ENCODE measurements around the gene SLC10A7.
A peak's percentile ranks its signal among the peaks of the same experiment; 100 is the strongest.

The SLC10A7 gene, protein sequence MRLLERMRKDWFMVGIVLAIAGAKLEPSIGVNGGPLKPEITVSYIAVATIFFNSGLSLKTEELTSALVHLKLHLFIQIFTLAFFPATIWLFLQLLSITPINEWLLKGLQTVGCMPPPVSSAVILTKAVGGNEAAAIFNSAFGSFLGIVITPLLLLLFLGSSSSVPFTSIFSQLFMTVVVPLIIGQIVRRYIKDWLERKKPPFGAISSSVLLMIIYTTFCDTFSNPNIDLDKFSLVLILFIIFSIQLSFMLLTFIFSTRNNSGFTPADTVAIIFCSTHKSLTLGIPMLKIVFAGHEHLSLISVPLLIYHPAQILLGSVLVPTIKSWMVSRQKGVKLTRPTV

DNA sequence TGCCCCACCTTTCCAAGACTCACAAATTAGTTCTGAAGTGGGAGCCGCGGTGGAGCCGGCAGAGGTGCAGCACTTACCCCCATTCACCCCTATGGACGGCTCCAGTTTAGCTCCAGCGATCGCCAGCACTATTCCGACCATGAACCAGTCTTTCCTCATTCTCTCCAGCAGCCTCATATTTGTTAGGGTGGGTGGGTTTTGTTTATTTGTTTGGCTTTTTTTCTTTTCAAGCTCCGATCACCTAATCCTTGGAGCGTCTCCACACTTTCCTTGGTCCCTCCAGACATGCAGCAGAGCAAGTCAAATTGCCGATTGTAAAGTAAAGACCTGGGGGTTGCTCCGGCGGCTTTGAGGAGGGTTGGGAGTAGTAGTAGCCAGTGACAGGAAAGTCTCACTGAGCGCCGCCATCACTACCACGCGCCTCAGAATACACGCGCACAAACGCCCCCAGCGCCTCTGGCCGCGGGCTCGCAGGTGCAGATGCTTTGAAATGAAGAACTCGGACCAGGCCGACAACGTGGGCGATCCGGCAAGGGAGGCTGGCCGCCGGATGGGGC, at the start of gene SLC10A7:
Gene SLC10A7, minus strand, starts transcription at position 400 of the 557 bp plus-strand sequence. Its CDS starts 223 bp downstream, at position 177.
- peak; percentile 43 for DNase-seq

DNA sequence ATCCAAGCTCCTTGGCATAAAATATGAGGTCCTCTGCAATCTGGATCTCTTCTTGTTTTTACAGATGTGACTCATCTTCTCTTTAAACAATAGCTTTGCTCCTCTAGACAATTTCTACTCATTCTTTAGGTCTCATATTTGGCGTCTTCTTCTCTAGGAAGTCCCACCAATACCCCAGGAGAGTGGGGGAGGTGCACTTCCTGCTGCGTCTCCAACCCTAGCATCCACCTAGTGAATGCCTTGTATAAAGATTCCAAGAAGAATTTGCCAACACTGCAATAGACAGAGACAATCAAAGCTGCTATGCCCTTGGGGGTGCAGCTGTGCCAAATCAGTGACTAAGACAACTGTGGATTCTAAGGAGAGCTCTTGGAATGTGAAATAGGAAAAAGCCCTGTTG, 45.7 kb upstream of the SLC10A7 start:
- DNase-seq = no peak

DNA sequence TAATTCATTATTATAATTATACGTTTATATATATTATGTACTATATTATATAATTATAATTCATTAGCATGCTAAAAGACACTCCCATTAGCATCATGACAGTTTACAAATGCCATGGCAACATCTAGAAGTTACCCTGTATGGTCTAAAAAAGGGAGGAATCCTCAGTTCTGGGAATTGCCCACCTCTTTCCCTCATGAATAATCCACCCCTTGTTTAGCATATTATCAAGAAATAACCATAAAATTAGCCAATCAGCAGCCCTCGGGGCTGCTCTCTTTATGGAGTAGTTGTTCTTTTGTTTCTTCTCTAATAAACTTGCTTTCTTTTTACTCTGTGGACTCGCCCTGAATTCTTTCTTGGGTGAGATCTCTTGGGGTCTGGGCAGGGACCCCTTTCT, 42.8 kb upstream of the SLC10A7 start:
- DNase-seq = no peak

DNA sequence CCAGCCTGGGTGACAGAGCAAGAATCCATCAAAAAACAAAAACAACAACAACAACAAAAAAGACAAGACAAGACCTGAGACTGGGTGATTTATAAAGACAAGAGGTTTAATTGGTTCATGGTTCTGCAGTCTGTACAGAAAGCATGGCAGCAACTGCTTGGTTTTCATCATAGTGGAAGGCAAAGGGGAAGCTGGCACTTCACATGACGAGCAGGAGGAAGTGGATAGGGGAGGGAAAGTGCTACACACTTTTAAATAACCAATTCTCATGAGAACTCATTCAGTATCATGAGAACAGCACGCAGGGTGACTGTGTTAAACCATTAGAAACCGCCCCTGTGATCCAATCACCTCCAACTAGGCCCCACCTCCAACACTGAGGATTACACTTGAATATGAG, 28.4 kb upstream of the SLC10A7 start:
- no peak for DNase-seq

DNA sequence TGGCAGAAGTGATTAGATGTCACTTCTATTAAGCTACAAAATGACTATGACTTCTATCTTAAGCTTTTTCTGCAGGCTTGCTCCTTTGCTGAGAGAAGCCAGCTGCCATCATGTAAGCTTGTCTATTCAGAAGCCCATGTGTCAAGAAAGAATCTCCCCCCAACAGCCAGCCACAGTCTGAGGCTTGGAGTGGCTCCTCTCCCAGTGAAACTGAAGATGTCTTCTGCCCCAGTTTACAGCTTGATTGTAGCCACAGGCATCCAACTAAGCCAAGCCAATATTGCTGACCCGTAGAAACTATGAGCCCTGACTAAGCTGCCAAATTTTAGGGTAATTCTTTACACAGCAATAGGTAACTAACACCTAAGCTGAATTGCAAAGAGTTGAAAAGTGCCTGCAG, 26.7 kb upstream of the SLC10A7 start:
- DNase-seq = no peak

DNA sequence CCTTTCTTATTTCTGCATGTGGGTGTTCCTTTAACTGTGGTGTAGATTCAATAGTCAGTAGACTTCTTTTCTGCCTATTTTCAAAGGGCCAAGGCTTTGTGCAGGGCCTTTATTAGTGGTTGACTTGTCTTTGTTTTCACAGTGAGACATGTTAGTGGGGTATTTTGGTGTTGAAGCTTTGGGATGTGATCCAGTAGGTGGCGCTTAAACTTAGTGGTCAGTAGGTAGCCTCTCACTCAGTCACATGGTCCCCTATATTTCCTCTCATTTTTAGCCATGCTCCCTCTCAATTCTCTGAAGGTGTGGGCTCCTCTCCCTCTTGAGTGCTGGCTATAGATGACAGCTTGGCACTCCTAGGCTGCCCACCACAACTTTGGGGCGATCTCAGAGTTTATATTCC, 23.4 kb upstream of the SLC10A7 start:
- peak; percentile 9 for DNase-seq

DNA sequence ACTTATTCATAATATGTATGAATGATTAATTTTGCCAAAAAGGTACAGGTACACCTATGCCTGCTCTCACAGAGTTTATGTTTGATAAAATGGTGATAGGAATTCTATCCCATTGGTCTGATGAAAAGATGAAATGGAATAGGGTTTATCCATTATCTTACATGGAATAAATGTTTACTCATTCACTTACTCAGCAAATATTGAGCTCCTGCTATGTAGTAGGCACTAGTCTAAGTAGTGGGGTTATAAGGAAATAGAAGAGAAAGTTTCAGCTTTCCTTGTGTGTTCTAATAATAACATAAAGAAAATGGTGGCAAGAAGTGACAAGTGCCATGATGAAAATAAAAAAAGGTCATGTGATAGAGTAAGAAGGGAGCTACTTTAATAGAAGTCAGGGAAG, 12.4 kb upstream of the SLC10A7 start:
- no peak for DNase-seq

DNA sequence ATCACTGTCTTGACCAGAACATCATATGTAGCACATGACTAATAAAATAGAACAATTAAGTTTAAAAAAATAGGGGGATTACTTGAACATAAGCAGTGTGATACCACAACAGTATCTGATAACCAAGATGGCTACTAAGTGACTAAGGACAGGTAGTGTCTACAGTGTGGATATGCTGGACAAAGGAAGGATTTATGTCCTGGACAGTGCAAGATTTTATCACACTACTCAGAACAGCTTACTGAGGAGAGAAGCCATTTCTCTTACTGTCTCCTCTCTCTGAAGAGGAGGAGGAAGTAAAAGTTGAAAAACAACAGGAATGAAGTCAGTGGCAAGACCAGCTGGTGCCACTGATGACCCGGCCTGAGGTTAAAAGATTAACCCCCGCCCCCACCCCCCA, 4.0 kb upstream of the SLC10A7 start:
- no peak for DNase-seq

DNA sequence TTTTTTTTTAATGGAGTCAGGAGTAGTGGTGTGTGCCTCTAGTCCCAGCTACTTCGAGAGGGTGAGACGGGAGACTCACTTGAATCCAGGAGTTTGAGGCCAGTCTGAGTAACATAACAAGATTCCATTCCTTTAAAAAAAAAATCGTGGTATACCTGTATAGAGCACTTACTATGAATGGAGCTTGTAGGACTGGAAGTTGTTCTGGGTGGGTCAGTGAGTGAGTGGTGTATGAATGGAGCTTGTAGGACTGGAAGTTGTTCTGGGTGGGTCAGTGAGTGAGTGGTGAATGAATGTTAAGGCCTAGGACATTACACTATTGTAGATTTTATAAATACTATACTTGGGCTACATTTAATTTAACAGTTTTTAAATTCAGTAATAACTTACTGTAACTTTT, 2.9 kb upstream of the SLC10A7 start:
- DNase-seq = no peak

DNA sequence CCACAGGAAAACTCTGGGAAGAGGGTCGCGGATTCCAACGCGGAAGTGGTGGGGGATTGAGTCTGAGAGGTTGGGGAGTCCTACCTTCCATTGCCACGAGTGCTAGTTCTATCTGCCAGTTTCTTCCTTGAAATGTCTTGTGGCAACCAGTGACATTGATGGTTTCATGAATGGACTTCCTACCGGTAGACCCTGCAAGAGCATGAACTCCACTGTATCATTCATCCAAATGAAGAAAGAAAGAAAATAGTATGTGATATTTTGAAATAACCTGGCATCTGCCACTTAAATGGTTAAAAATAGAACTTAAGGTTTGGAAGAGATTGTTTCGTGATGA, 1.1 kb upstream of the SLC10A7 start:
- DNase-seq = no peak

DNA sequence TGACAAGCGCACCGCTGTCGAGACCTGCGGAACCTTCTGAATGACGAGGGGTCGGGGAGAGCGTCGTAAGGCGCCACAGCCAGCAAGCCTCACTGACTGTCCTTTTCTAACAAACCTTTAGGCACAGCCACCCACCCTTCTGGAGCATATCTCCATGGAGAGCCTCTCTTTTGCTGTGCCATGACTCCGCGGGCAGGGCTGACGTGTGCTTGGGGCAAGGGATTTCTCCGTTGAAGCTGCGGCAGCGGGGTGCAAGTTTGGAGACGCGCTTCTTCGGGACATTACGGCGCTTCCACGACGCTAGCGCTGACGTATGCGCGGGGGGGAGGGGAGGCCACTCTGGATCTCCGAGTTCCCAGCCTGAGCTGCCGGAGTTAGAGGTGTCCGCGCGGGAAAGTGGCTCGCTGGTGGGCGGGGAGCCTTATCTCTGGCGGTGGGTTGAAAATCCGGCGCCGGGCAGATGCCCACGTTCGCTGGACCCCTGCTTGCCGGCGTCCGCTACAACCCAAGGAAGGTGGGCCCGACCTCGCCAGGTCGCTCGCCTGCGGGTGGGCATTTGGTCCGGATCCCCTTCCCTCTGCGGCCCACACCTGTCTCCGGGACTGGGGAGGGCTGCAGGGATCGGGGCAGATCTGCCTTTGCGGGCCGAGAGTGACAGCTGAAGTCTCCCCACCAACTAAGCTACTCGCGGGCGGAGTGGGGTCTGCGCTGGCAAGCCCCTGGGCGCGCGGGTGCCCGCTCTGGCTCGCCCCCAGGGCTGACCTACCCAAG, 543 bp upstream of the SLC10A7 start:
- peak; percentile 34 for DNase-seq

DNA sequence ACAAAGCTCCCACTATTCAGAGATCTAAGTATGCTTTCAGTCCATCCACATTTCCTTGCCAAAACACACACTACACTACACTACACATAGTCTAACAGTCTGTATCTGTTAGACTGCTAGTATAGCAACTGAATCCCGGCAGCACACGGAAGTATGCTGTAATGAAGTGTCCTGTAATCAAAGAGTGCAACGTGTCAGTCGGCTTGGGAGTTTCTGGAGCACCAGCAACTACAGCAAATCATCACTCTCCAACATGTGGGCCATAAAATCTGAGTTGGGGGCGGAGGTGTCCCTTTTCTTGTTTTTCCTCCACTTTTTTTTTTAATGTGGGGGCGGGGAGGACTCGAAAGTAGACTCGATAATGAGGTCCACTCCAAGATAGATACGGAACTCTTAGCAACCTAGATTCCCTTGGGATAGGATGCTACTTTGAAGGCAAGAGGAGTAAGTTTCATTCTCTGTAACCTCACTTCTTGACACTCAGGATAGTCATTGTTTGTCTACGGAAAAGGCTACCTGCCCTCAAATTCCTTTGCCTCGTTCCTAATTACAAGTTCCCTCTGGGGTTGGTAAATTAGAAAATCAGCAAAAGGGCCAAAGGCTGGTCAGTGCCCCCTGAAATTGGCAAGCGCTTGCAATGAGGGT, 722 bp downstream of the SLC10A7 start:
- peak; percentile 24 for DNase-seq

DNA sequence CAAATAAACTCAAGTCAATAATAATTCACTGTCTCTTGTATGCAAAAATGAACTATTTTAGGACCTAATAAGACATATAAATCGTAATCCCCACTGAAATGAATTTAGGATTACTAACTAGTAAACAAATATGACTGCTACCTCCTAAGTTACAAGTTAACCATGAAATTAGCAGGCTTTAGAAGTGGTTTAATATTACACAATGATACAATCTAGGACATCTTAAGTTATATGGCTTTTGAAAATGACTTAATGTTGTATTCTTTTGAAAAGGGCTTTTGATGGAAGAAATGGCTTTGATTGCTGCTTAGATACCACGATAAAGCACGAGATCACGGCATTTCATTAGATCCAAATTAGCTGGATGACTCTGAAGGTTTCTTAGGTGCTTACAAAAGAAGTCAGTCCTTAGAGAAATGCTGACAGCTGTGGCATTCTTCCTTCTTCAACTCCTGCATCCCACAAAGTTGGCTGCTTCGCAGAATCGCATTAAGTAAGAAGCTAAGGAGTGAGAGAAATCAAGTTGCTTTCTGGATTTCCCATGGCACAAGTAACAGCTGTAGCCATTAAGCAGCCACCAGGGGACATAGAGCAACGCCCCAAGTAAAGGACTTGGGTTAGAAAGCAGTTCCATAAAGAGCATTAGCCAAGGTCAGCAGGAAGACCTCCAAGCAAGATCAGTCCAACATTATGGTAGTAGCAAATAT, 6.9 kb downstream of the SLC10A7 start:
- DNase-seq = no peak

DNA sequence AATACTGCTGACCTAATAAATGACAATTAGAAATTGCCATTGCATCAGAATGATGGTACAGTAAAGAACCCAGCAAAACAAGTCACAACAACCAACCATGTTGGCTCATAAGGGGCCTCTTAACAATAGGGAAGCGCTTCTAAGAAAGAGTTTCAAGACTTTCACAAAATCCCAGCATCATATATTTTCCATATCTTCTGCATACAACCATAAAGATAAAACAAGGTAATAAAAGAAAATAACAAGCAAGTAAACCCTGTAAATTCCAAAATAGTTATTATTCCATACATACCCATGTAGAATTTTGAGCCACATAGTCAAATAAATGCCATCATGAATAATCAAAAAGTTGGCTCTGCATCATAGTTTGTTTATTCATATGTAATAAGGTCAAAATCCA, 8.2 kb downstream of the SLC10A7 start:
- no peak for DNase-seq

DNA sequence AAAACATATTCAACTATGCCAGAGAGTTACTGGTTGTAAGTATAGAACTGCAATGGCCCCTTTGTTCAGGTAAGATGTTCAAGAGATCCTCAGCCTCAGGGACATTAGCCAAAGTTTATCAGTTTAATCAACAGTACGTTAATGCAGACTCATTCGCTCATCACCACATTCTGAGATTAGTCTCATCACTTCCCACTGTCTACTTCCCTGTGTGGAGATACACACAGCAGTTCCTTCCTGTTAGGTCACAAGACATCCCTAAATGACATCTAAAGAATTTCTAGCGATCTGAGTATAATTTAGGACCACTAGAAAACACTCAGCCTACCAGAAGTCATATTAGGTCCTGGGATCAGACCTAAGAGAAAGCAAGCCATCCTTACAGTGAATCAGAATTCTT, 10.4 kb downstream of the SLC10A7 start:
- DNase-seq = no peak

DNA sequence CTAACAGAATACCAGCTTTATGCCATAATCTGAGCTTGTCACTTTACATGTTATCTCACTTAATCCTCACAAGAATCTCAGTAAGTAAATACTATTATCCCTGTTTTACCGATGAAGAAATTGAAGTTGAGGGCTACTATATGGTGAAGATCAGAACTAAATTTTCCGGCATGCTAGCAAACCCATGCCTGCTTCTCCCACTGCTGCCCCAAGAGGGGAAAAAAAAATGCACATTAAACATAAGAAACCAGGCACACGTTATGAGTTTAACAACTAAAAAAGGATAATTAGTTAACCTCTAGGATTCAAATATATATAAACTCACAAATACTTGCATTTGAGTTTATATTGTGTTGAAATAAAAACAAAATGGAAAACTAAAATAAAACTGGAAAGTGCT, 10.8 kb downstream of the SLC10A7 start:
- DNase-seq = no peak

DNA sequence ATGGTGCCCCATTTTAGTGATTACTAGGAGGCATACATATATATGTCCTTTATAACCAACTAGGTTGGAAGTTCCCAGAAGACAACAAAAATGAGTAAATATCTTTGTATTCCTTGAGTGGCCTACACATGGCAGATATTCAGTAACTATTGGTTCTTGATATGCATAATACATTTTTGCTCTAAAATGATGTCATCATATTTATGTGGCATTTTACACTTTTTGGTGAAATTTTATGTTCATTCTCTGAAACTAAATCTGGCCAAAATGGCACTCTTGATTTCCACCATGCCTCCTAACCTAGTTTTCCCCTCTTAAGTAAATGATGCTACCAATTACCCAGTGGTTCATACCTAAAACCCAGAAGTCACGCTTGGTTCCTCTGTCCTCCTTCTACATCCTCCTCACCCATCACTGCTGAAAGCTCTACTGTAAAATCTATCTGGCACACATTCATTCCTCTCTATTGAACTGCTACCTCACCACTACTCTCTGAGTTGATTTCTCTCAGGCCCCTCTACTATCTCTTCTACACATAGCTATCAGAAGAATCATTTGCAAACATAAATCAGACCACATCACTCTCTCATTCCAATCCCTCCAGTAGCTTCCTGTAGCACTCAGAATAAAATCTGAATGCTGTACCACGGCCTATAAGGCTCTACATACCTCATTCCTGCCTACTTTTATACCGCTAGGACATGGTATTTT, 13.4 kb downstream of the SLC10A7 start:
- no peak for DNase-seq

DNA sequence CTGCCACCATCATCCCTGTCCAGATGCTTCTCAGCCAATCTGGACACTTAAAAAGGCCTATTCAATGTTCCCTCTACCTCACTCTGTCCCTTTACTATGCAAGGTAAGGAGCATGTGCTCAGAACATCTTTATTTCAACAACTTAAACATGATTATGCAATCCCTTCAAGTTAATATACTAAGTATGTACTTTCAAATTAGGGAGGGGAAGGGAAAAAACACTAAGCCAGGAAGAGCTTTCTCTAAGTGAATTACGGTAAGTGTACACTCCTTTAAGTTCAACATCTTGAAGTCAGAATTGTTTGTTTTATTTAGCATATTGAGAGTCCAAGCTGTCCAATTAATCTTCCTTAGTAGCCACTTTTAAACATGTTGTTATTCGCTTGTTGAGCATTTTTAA, 14.1 kb downstream of the SLC10A7 start:
- DNase-seq = no peak

DNA sequence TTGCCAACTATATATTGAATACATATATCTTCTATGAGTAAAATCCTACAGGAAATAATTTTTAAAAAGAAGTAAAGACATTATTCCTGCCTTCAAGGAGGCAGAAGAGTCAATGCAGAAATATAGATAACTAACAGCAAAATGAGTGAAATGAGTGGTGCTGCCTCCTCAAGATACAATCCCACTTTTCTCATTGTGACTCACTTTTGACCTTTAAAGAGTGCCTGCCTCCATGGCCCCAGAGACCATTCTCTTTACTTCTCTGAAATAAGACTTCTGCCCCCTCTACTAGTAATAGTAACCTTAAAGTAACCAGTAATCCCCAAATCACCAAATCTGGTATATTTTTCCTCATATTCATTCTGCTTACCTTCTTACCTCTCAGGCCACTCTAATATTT, 15.5 kb downstream of the SLC10A7 start:
- DNase-seq = no peak

DNA sequence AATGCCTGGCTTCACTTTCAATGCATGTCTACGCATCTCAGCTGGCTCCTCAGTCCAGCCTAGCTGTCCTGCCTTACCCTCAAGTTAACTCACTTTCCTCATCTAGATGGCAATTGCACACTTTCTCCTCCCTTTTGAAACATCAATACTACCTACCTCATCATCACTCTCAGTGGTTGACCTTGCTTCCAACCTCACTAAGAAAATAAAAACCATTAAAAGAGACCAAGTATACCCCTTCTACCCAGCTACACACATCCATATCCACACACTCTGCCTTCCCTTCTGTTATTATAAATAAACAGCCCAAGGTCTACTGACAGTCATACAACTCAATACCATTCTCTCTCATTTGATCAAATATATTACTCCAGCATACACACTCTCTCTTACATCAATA, 21.5 kb downstream of the SLC10A7 start:
- no peak for DNase-seq

DNA sequence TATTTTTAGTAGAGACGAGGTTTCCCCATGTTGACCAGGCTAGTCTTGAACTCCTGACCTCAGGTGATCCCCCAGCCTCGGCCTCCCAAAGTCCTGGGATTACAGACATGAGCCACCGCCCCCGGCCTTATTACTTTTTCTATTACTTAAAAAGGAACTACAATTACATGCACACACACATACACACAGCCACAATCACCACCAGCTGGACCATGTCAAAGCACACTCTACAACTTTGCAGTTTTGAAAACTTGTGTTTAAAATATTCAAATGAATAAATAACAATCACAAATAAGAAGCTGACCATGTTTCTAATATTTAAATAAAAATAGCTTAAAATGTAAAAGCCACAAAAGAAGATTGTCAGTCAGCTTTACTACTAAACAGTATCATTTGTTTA, 23.4 kb downstream of the SLC10A7 start:
- DNase-seq = no peak

DNA sequence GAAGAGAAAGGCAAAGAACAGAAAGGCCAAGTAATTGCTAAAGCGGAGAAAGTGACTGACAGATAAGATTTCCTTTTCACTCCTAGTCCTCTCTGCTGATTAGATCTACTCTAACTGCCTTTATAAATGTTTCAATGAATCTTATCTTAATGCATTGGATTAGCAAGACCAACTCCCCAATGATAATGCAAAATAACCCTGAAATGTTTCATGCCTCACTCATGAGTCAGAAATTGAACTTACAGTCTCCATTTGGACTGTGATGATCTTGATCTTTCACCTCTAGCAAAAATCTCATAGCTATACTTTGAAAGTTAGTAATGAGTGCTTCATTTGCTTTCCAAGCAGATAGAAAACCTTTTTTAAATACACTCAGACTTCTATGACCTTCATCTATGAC, 26.5 kb downstream of the SLC10A7 start:
- no peak for DNase-seq

DNA sequence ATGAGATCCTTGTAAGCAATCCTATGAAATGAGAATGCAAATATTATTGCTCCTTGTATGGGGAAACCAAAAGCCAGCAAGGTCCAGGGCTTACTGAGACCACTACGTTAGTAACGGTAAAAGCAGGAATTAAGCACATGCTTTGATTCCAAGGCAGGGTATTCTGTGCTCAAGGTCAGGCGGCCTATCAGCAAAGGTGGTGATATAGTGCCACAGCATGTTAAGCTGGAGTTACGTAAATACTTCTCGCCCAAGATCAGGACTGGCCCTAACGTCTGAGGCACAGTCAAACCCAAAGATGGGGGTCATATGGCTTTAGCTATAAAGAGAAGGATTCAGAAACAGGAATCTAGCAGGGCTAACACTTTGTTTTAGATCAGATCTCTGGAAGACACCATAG, 27.6 kb downstream of the SLC10A7 start:
- DNase-seq = no peak

Measured in SHP77 treated with DMSO at 0.1 percent for 48 hours (cell line).